HG03135 (cell line): ENCODE results near the gene CKB.

ENCODE experiments used
- ATAC-seq: cut with Tn5 transposase; IDR thresholded peaks from one replicate; pipeline ENCODE4 v1.9.1; 2021; ENCODE audit warnings: mild to moderate bottlenecking, moderate library complexity; ENCODE audit not compliant: unreplicated experiment

Gene CKB

DNA sequence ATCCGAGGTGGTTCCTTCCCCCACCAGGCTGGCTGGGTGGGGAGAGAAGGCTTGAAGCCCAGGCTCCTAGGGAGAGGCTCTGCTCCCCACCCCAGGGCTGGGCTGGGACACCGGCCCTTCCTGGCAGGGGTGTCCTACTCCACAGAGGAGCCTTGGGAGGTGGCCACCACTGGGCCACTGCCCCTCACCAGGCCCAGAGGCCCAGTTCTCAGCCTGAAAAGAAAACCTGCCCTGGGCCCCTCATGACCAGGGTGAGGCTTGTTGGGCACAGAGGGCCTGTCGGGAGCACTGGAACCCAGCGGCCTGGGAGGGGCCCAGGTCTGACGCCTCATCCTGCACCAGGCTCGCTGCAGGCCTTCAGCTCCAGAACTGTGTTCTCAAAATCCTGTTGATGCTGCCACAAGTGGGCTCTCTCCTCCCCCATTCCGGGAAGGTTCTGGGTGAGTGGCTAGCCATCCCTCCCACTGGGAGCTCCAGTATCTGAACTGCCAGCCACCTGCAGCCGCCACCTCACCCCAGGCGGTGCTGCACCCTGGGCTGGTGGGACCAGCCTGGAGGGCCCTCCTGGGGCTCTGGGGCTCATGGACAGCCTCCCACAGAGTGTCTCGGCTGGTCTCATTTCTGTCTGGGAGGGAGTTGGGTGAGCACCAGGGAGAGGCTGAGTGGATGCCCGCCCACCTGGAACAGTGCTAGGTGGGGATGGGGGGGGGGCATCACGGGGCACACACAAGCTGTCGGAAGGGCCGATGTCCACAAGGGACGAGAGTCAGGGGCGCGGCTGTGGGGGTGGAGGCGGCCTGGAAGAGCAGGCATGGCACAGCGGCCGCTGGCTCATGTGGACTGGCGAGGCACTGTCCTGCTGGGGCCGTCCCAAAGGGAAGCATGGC is 28.1 kb upstream of the CKB start:
- ATAC-seq: no peak

DNA sequence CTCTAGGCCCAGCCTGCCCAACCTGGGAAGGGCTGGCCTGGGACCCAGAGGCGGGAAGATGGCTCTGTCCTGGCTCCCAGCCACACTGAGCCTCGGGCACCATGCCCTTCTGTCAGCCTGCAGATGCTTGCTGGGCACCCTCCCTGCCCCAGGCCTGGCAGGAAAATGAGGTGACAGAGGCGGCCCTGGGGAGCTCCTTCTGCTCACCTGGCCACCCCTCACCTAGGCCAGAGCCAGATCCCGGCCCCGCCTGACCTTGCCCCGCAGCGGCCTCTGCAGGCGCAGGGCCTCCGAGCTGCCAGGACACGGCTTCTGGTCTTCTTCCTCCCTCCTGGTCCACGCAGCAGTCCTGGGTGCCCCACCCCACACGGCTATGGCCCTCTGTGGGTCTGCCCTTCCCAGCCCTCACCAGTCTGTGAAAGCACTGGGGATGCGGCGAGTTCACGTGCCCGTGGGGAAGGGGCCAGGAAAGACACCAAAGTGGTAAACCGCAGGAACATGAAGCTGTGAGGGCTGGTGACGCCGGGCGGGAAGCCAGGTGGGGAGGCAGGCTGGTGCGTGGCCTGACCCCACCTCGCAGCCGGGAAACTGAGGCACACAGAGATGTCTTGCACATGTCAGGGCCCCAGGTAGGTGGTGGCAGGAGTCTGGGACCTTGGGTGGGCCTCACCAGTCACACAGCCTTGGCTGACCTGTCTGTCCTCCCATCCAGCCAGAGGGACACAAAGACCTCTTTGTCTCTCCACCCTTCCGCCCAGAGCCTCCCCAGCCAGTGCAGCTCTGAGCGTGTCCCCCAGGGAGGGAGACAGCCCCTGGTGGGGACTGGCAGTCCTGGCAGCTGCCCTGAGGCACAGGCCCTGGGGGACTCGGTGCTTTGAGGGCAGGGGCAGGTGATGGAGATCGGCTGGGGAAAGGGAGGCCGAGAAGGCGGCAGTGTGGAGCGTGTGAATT is 27.0 kb upstream of the CKB start:
- no peak for ATAC-seq

DNA sequence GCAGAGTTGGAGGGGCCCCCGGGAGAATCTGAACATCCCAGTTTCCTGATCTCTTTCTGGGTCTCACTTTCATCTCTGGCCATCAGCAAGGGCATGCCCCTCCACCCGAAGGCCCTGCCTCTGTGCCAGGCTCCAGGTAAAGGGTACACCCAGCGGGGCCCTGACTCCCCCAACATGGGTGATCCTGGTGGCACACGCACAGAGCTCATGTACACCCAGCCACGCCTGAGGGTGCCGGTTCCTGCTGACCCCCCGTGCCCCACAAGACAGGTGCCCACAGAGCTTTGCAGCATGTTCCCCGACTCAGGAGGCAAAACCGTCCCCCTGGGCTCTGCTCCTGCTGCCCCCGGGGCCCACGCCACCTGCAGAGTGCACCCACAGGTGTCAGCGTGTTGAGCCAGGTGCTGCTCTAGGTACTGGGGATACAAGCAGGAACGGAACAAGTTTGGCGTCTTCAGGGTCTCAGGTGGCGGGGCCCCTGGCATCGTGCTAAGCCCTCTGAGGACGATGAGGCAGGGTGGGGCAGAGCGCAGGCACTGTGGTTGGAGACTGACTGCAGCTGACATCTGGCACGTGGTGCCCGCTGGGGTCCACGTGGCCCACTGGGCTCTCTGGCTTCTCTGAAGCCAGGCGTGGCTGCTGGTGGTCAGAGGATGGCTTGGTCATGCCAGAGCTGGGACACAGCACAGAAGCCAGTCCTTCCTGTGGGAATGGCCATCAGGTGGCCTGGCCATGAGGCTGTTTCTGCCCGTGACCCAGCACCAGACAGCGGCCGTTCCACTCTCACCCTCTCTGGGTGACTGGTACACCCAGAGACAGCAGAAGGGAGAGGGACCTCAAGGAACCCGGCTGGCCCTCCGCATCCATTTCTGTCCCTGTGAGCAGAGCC is 26.1 kb upstream of the CKB start:
- no peak for ATAC-seq

DNA sequence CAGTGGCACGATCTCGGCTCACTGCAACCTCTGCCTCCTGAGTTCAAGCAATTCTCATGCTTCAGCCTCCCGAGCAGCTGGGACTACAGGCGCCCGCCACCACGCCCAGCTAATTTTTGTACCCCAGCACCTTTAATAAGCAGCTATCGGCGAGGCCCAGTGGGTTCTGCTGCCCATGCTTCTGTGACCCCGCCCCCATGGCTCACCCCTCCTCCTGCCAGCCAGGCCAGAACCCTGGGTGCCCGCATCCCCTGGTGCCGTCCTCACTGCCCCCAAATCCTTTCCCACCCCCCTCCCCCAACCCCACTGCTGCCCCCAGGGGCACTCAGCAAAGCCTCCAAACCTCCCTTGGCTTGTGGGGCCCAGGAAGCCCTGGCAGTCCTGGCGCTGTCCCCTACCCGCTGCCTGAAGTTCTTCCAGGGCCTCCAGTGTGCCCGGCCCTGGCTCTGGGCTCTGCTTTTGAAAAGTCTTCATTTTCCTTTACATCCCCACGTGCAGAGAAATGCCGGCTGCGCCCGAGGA is 25.4 kb upstream of the CKB start:
- no peak for ATAC-seq

DNA sequence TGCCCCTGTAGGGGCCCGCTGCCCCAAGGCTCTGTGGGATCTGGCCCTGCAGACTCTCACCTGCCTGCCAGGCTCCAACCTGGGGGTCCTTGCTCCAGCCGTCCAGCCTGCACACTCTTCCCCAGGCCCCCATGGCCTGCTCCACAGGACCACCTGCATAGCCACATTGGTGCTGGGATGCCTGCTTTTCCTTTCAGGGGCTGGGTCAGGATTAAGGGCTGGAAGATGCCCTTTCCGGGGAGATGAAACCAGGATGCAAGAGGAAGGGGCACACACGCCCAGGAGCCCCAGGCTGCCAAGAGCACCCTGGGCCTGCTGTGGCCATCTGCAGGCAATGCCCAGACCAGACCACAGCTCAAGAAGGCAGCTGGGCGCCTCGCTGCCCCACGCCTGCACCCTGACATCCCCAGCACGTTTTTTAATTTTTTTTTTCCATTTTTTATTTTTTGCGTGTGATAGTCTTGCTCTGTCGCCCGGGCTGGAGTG is 24.9 kb upstream of the CKB start:
- ATAC-seq: no peak

DNA sequence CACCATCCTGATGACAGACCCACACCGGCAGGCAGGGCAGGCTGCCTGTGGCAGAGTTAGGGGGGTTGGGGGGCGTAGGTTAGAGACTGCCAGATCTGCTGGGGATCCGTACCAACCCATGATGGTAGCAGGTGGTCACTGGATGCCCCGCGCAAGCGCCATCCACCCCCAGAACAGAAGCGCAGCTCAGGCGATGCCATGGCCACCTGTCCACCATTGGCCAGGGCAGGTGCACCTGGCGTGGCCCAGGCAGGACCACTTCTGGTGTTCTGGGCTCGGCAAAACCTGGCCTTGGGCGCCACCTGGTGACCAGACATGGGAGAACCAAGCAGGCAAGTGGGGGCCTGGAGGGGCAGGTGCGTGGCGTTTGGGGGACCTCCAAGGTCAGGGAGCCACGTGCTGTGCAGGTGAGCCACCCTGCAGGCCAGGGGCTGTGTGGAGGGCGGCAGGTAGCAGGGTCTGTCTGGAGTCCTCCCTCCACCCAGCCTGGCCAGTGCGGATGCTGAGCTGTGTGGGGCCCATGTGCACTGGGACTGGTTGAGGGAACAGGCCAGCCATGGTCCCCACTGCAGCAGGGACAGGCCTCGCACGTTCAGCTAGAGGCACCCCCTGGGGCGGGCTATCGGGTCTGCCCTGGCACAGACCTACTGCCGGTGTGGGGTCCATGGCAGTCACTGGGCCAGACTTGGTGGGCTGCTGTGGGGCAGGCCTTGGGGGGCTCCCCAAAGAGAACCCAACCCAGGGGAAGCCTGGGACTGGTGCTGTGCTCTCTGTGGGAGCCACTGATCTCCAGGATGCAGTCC is 24.2 kb upstream of the CKB start:
- ATAC-seq: no peak

DNA sequence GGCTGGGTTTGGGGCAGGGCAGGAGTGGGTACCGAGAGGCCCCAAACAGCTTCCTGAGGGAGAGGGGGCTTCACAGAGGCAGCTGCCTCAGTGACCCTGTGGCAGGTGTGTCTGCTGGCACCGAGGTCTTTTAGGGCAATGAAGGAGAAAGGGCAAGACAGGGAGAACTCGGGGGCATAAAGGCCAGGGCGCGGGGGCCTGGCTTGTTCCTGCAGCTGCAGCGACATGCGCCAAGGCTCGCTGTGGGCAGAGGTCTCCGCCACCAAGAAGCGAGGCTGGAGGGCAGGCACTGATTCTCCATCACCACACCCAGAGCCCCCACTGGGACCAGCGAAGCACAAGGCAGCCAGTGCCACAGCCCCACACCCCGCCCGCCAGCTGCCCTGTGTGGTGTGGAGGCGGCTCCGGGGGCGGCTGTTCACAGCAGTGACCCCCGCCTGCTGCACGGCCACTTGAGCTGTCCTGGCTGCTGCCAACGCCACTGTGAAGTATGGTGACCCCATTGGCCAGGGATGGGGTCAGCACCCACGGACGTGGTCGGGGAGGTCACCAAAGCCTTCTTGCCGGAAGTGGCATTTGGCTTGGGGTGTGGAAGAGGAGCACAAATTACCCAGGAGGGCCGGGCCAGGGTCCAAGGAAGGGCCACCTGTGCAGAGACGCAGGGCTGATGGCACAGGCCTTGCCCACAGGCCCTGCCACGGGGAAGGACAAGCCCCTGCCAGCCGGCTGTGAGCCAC is 23.5 kb upstream of the CKB start:
- ATAC-seq: no peak

DNA sequence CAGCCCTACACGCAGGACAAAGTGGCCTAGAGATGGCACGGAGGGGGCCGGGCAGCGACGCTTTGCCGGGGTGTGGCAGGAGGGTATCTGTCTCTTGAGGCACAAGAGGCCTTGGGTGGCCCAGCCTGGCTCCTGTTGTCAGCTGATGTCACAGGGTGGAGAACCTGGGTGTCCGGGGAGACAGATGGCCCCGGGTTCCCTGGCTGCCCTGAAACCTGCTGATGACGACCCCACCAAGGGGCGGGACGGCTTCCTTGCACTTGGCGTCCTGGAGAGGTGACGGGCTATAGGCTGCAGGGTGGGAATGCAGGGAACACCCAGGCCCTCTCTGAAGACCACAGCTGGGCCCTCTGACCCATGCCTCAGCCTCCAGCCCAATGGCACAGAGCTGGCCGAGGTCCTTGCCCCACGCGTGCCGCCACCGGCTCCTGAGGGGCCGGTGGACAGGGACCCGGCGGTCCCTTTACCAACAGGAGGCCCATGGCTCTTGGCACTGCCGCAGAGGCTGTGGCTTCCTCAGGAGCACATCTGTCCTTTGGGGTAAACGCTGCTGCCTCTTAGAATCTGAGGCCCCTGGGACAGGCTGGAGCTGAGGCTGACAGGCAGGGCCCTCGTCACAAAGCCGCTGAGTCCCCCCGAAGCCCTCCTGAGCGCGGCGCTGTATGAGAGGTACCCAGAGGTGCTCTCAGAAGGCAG is 22.7 kb upstream of the CKB start:
- no peak for ATAC-seq

DNA sequence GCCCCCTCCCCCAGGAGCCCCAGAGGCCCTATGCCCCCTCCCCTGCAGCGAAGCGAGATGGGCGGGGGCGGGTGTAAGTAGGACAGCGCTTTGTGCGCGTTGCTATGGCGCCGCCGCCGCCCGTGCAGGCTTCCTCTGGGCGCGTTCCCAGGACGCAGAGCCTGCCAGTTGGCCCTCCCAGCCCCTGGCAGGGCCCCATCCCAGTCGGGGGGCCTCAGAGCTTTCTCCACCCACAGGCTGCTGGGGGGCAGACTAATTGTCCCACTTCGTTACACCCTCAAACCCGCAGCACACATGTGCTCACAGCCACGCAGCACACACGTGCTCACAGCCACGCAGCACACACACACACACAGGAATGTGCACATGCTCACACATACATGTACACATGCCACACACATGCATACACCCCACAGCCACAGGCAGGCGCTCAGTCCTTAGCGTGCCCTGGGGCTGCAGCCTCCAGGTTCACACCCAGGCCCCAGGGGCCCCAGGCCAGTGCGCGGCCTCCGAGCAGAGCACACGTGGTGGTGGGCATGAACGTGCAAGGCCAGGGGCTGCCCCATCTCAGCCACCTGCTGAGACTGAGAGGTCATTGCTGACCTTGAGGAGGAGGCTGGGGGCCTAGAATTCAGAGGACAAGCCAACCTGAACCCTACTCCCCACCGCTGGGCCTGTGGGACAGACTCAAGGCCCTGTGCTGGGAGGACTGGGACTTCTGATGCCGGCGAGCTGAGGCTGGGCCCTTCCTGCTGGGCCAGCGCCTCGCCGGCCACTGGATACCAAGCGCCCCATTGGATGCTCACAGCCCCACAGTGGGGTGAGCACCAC is 22.0 kb upstream of the CKB start:
- no peak for ATAC-seq

DNA sequence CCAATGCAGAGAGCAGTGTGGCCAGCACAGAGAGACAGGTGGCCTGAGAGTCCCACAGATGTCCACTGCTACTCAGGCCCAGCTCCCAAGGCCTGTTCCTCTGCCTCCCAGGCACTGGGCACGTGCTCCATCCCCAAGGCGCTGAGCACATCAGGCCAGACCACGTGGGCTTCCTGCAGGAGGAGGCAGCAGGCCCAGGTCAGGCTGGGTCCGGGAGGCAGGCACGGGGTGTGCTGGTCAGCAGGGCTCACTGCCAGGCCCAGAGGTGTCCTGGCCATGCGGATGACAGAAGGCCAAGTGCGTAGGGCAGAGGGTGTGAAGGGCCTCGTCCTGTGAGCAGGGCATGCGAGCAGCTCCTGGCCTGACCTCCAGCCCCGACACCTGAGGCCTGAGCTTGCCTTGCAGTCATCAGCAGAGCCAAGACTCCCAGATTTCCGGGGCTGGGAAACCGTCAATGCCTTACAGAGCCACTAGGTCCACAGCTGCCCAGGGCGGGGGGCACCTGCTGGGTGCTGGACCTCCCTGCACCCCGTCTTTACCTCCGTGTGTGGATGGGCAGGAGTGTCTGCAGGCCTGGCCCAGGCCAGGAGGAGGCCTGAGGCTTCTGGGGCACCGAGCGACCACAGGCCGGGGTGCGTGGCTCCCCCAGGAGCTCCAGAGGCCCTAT is 21.2 kb upstream of the CKB start:
- ATAC-seq: no peak

DNA sequence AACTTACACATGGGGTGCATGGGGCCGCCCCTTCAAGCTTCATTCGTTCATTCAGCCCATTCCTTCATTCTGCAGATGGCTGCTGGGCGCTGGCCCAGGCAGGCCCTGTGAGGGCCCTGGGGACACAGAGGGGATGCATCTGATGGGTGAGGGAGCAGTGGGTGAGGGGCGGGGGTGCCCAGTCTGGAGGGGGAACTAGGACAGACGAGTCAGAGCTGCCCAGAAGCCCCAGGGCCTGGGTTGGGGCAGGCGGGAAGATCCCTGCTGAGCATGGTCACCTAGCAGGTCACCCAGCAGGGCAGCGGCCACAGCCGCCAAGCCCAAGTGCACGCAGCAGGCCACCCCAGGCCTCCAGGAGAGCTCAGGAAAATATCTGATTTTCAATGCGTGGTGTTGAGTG is 20.5 kb upstream of the CKB start:
- ATAC-seq: no peak

DNA sequence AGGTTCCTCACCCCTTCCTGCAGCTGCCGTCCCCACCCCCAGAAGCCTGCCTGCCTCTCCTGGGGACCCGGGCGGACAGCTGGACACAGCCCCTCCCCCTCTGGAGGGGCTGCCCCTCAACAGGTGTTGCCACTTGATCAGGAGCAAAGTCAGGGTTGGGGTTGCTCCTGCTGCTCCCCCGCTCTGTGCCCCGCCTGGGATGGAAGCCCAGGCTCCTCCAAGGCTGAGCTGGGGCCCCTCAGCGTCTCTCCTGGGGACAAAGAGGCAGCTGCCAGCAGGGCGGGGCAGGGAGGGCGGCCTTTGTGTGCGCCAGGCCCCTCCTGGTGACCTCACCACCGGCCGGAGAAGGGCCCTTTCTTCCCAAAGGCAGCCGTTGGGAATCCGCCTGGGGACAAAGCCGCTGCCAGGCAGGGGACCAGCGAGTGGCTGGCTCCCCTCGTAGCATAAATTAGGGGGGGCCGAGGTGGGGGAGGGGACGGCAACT is 20.0 kb upstream of the CKB start:
- ATAC-seq: no peak

DNA sequence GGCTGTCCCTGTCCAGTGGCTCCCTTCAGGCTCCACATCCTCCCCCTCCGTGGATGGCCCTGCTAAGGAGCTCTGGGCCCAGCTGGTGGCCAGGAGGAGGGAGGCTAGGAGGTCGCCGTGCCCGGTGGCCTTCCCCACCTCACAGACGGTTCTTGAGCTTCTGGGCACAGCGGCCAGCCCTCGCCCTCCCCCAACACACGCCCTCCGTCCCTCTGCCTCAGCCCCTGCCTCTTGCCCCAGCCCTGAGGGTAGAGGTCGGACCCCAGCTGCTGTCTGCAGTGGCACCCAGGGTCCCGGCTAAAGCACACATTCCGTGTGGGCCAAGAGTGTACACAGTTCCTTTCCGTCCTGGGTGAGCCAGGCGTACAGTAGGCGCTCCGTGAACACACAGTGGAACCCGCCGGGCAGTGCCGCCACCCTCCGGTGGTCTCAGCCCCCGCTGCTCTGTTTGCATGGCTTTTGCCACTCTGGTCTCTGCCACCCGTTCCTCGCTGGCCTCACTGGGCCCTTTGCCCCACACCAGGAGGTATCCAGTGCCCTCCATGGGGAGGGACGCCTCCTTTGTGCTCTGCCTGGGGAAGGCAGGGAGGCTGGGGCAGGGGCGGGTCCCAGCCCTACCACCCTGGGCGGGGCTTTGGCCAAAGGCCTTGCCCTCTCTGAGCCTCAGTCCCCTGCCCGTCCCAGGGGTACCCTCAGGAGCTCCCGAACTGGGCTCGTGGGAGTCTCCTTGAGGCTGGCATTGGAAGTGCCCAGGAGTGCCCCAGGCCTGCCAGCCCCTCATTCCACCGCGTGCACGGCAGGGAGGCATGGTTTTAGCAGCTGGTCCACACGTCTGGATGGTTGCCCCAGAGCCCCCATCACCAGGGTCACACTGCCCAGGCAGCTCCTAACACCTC is 19.3 kb upstream of the CKB start:
- ATAC-seq: no peak

DNA sequence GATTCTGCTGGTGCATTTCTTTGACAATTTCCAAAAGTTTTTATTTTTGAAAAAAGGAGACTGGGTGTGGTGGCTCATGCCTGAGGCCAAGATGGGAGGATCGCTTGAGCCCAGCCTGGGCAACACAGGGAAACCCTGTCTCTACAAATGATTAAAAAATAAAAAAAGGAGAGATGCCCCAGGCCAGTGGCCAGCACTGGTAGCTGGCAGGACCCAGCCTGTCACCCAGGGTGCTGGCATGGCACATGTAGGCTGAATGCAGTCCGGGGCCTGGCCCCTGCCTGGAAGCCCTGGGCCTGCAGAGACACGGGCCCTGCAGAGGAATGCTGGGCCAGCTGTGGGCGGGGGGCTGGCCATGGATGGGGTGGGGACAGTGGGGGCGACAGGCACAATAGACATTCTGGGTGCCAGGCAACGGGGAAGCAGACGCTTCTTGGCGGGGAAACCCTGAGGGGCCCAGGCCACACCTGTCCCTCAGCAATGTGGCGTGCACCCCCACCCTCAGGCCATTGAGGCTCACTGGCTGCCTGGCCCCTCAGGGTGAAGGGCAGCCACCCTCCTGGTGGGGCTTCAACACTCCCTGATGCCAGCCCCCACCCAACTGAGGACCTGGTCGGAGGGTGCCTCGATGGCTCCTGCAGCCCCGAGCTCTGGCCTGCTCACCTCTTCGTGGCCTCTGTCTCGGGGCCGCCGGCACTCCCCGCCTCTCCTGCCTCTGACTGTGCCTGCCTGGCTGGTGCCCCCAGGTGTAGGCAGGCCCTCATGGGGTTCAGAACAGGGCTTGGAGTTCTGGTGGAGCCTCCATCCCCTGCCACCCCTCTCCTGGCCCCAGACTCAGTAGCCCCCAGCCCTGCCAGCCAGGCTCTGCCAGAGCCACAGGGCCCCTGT is 18.4 kb upstream of the CKB start:
- no peak for ATAC-seq
